Measurements from ENCODE around the gene PCSK6. TPM values are rescaled to one million over a fixed set of nuclear protein-coding genes. Genes with fewer than 3 reads are reported as not detected.

PCSK6 gene
- total RNA-seq, 4 donors from 2014 or later, result 4.0 to 28.6 (median 17.5) TPM

- H3K27ac ChIP-seq, result no peak overlapping the region
- intact Hi-C loops (cut with DNase I), result no loop called here
- TF ChIP-seq POLR2A (IDR thresholded peaks at IDR 0.05) (no peak), CTCF (IDR thresholded peaks at IDR 0.05) (no peak)
- H3K27me3 ChIP-seq, result no peaks in the 10 kb centered on the region
- 9 to 24% methylated on average over 4 to 31 of the region's 85 CpGs for WGBS, 2 donors
- H3K4me3 ChIP-seq (replicated peaks in 1 of 3), result no peak overlapping the region
- no peak for DNase-seq
- H3K9me3 ChIP-seq, result no peaks in the 10 kb centered on the region
- no peaks in the 10 kb centered on the region for H3K36me3 ChIP-seq
- peaks cover 0 to 4% of the 10 kb centered on the region in 2 donors for H3K4me1 ChIP-seq
Observed at GRCh38 chr15:101488300-101489164, 975 bp downstream of the PCSK6 start.

- no peak for DNase-seq
- Histone ChIP-seq H3K27ac (no peak overlapping the region), H3K4me1 (peaks cover 0 to 4% of the 10 kb centered on the region in 2 donors), H3K27me3 (no peaks in the 10 kb centered on the region), H3K4me3 (replicated peaks in 1 of 3) (no peak overlapping the region), H3K36me3 (no peaks in the 10 kb centered on the region), H3K9me3 (no peaks in the 10 kb centered on the region)
- TF ChIP-seq POLR2A (IDR thresholded peaks at IDR 0.05), result no peak
- TF ChIP-seq CTCF (IDR thresholded peaks at IDR 0.05), result no peak
- intact Hi-C loops (cut with DNase I), result no loop called here
- WGBS, 2 donors, result 84 to 90% methylated on average over 13 to 14 of the region's 14 CpGs
Observed at GRCh38 chr15:101486696-101487459, 2.6 kb downstream of the PCSK6 start.

- TF ChIP-seq CTCF (IDR thresholded peaks at IDR 0.05) (no peak), POLR2A (IDR thresholded peaks at IDR 0.05) (no peak)
- Histone ChIP-seq H3K36me3 (no peaks in the 10 kb centered on the region), H3K4me3 (replicated peaks in 1 of 3) (no peak overlapping the region), H3K4me1 (peaks cover 0 to under 1% of the 10 kb centered on the region in 2 donors), H3K27me3 (no peaks in the 10 kb centered on the region), H3K9me3 (no peaks in the 10 kb centered on the region), H3K27ac (no peak overlapping the region)
- no peak for DNase-seq
- intact Hi-C loops (cut with DNase I), result no loop called here
- 74 to 84% methylated on average over 6 of the region's 6 CpGs for WGBS, 2 donors
Observed at GRCh38 chr15:101483462-101483861, 6.0 kb downstream of the PCSK6 start.

DNA sequence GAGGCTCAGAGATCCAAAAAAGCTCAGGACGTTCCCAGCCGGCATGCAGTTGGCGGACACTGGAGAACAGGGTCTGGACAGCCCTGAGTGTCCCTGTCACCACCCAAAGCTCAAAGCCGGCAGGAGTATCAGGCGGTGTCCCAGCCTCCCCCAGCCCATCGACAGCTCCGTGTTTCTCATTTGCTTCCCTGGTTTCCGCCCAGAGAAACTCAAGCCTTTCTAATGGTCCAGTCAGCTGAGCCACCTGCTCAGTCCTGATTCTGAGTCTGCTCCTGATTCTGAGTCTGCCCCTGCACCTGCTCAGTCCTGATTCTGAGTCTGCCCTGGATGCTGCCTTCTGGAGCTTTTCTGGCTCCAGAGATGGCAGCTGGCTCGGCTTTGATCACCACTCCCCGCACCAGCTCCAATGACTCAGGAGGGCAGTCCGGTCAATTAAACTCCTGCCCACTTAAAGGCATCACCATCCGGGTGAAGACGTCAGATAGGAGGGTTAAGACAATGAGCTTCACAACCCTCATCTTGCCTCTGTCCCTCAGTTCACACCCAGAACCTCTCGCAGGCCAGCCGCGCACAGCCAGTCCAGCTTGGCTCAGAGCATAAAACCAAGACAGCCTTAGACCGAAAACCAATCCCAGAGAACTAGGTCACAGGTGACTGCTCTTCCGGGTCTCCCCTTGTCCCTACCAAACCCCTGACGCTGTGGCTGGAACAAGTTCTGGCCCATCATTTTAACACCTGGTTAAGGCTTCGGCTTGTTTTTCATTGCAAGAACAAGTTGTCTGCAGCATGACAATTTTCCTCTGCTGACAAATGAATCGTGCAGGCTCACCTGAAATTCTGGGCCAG is 6.8 kb downstream of the PCSK6 start:
- Histone ChIP-seq H3K4me1 (no peaks in the 10 kb centered on the region), H3K36me3 (no peaks in the 10 kb centered on the region), H3K27me3 (no peaks in the 10 kb centered on the region), H3K27ac (no peak overlapping the region), H3K9me3 (no peaks in the 10 kb centered on the region), H3K4me3 (replicated peaks in 1 of 3) (no peak overlapping the region)
- DNase-seq, result no peak
- intact Hi-C loops (cut with DNase I), result no loop called here
- TF ChIP-seq CTCF (IDR thresholded peaks at IDR 0.05) (no peak), POLR2A (IDR thresholded peaks at IDR 0.05) (no peak)
- WGBS, 2 donors, result 68 to 72% methylated on average over 21 of the region's 21 CpGs
